Parathyroid adenoma (tissue), 2 donors: ENCODE measurements around the gene BEX3.
A peak's percentile ranks its signal among the peaks of the same experiment; 100 is the strongest.
"Not testable (repeated sequence)": the region's sequence is repeated elsewhere in the genome, so short reads cannot be mapped to it uniquely, and the experiment has no call there.

Source experiments
- H2AFZ ChIP-seq: fragments of 300-600 bp; sonication (generic); one replicate; pipeline ENCODE4 v1.7.0; 2017; ENCODE audit warnings: antibody characterized with exemption, mild to moderate bottlenecking
- H3K27ac ChIP-seq: fragments of 300-600 bp; sonication (generic); one replicate; pipeline ENCODE4 v1.7.0; 2017
- H3K27me3 ChIP-seq: fragments of 300-600 bp; sonication (generic); one replicate; pipeline ENCODE4 v1.7.0; 2017; ENCODE audit warnings: low read length; ENCODE audit not compliant: control insufficient read depth, insufficient read depth
- H3K36me3 ChIP-seq: fragments of 300-600 bp; sonication (generic); one replicate; pipeline ENCODE4 v1.7.0; 2017; ENCODE audit warnings: low read length; ENCODE audit not compliant: control insufficient read depth, insufficient read depth
- H3K4me1 ChIP-seq: fragments of 300-600 bp; sonication (generic); one replicate; pipeline ENCODE4 v1.7.0; 2017; ENCODE audit warnings: control low read depth
- H3K4me2 ChIP-seq: fragments of 300-600 bp; sonication (generic); one replicate; pipeline ENCODE4 v1.7.0; 2017; ENCODE audit warnings: low read length
- H3K4me3 ChIP-seq: fragments of 300-600 bp; sonication (generic); one replicate; pipeline ENCODE4 v1.7.0; 2017; ENCODE audit warnings: low read depth, low read length
- H3K79me2 ChIP-seq: fragments of 300-600 bp; sonication (generic); one replicate; pipeline ENCODE4 v1.7.0; 2017; ENCODE audit warnings: control low read depth
- H3K9ac ChIP-seq: fragments of 300-600 bp; sonication (generic); one replicate; pipeline ENCODE4 v1.7.0; 2017; ENCODE audit warnings: mild to moderate bottlenecking
- H3K9me3 ChIP-seq: fragments of 300-600 bp; sonication (generic); one replicate; pipeline ENCODE4 v1.7.0; 2017; ENCODE audit warnings: low read length; ENCODE audit not compliant: control insufficient read depth
- CTCF ChIP-seq: fragments of 300-600 bp; sonication (generic); IDR thresholded peaks from one replicate; pipeline ENCODE4 v1.7.0; 2017; ENCODE audit warnings: antibody characterized with exemption, mild to moderate bottlenecking
- donor health status: primary hyperparathyroidism.

The BEX3 gene

GRCh38 chrX:103356858-103357257 lies 19.5 kb upstream of the BEX3 start:
- Histone ChIP-seq H2AFZ (peak overlapping the region; percentile 88), H3K27me3 (no peaks in the 10 kb centered on the region), H3K4me2 (peak overlapping the region; percentile 77), H3K27ac (peak overlapping the region; percentile 92), H3K4me3 (peak overlapping the region; percentile 75), H3K79me2 (no peaks in the 10 kb centered on the region), H3K9me3 (no peaks in the 10 kb centered on the region), H3K4me1 (peaks cover 2% of the 10 kb centered on the region), H3K9ac (peak overlapping the region; percentile 46), H3K36me3 (no peaks in the 10 kb centered on the region)
- no peak for TF ChIP-seq CTCF

GRCh38 chrX:103357871-103358270 lies 18.5 kb upstream of the BEX3 start:
- Histone ChIP-seq H3K9ac (no peak overlapping the region), H3K4me1 (peaks cover 2% of the 10 kb centered on the region), H2AFZ (no peak overlapping the region), H3K4me2 (peak overlapping the region; percentile 77), H3K4me3 (peak overlapping the region; percentile 75), H3K27ac (peak overlapping the region; percentile 92), H3K27me3 (no peaks in the 10 kb centered on the region), H3K36me3 (no peaks in the 10 kb centered on the region), H3K79me2 (no peaks in the 10 kb centered on the region), H3K9me3 (no peaks in the 10 kb centered on the region)
- TF ChIP-seq CTCF, result no peak

- not testable (repeated sequence) for H3K27me3 ChIP-seq, H2AFZ ChIP-seq, H3K9ac ChIP-seq, H3K9me3 ChIP-seq, H3K4me2 ChIP-seq, H3K79me2 ChIP-seq, H3K27ac ChIP-seq, H3K4me1 ChIP-seq, H3K4me3 ChIP-seq, H3K36me3 ChIP-seq
These were observed 16.7 kb upstream of the BEX3 start for GRCh38 chrX:103359605-103360004.

- TF ChIP-seq CTCF, result no peak
These were observed 16.2 kb upstream of the BEX3 start for GRCh38 chrX:103360092-103360491.

GRCh38 chrX:103360916-103361315 lies 15.4 kb upstream of the BEX3 start:
- Histone ChIP-seq H3K4me1 (peaks cover 2% of the 10 kb centered on the region), H3K4me3 (no peak overlapping the region), H2AFZ (no peak overlapping the region), H3K4me2 (no peak overlapping the region), H3K27me3 (no peaks in the 10 kb centered on the region), H3K79me2 (no peaks in the 10 kb centered on the region), H3K36me3 (no peaks in the 10 kb centered on the region), H3K9me3 (no peaks in the 10 kb centered on the region), H3K9ac (no peak overlapping the region), H3K27ac (no peak overlapping the region)
- TF ChIP-seq CTCF, result no peak

More at GRCh38 chrX:103360092-103360491, 16.2 kb upstream of the BEX3 start:
- H2AFZ ChIP-seq, result peak overlapping the region; percentile 25
- H3K27me3 ChIP-seq, result no peaks in the 10 kb centered on the region
- H3K36me3 ChIP-seq, result no peaks in the 10 kb centered on the region
- peaks cover 2% of the 10 kb centered on the region for H3K4me1 ChIP-seq
- H3K79me2 ChIP-seq, result no peaks in the 10 kb centered on the region
- no peak overlapping the region for H3K27ac ChIP-seq
- no peak overlapping the region for H3K9ac ChIP-seq
- no peak overlapping the region for H3K4me3 ChIP-seq
- H3K9me3 ChIP-seq, result no peaks in the 10 kb centered on the region
- no peak overlapping the region for H3K4me2 ChIP-seq
